ENCODE measurements around the gene HHAT. TPM values are rescaled to one million over a fixed set of nuclear protein-coding genes. Genes with fewer than 3 reads are reported as not detected.

Gene HHAT
- polyA plus RNA-seq, 1 donor from 2014 or later = 5.3 TPM

DNA sequence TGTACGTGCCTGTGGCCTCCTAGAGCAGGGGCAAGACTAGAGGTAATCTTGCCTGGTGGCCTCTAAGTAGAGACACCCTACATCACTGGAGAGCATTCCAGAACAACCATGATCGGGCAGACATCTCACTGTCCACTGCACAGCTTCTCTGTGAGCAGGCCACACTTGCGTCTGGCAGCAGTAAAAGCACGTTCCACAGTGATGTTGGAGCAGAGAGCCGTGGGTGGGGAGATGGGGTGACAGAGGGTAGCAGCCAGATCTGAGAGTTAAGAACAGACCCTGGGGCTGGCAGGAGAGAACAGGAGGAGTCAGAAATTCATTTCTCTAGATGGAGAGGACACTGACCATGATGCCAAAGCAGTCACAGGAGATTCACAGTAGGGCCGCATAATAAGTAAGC, 293.0 kb downstream of the HHAT start:
- no peak overlapping the region for H3K27ac ChIP-seq (ENCODE audit: low read length)
- no peaks in the 10 kb centered on the region for H4K20me1 ChIP-seq (ENCODE audit: insufficient read depth)
- no peak overlapping the region for H3K4me2 ChIP-seq (ENCODE audit: low read length)
- H3K27me3 ChIP-seq (ENCODE audit: insufficient read depth, low read depth, low read length) = no peaks in the 10 kb centered on the region
- H2AFZ ChIP-seq (ENCODE audit: low read depth, low read length) = no peak overlapping the region
- no peaks in the 10 kb centered on the region for H3K9me2 ChIP-seq (ENCODE audit: insufficient read depth, low read length)
- H3K9ac ChIP-seq (ENCODE audit: low read length) = no peak overlapping the region
- H3K9me3 ChIP-seq (ENCODE audit: low read length) = no peaks in the 10 kb centered on the region
- TF ChIP-seq SMC3 (conservative IDR thresholded peaks at IDR 0.05; ENCODE audit: poor library complexity) = no peak
- TF ChIP-seq MXI1 (conservative IDR thresholded peaks at IDR 0.05; ENCODE audit: poor library complexity, severe bottlenecking) = no peak
- no peak for TF ChIP-seq EP300 (conservative IDR thresholded peaks at IDR 0.05; ENCODE audit: poor library complexity, severe bottlenecking)
- TF ChIP-seq RAD21 (conservative IDR thresholded peaks at IDR 0.05) = no peak
- no peak for TF ChIP-seq POLR2AphosphoS5 (IDR thresholded peaks at IDR 0.05)
- TF ChIP-seq, protein P1, sequence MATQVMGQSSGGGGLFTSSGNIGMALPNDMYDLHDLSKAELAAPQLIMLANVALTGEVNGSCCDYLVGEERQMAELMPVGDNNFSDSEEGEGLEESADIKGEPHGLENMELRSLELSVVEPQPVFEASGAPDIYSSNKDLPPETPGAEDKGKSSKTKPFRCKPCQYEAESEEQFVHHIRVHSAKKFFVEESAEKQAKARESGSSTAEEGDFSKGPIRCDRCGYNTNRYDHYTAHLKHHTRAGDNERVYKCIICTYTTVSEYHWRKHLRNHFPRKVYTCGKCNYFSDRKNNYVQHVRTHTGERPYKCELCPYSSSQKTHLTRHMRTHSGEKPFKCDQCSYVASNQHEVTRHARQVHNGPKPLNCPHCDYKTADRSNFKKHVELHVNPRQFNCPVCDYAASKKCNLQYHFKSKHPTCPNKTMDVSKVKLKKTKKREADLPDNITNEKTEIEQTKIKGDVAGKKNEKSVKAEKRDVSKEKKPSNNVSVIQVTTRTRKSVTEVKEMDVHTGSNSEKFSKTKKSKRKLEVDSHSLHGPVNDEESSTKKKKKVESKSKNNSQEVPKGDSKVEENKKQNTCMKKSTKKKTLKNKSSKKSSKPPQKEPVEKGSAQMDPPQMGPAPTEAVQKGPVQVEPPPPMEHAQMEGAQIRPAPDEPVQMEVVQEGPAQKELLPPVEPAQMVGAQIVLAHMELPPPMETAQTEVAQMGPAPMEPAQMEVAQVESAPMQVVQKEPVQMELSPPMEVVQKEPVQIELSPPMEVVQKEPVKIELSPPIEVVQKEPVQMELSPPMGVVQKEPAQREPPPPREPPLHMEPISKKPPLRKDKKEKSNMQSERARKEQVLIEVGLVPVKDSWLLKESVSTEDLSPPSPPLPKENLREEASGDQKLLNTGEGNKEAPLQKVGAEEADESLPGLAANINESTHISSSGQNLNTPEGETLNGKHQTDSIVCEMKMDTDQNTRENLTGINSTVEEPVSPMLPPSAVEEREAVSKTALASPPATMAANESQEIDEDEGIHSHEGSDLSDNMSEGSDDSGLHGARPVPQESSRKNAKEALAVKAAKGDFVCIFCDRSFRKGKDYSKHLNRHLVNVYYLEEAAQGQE (IDR thresholded peaks at IDR 0.05; ENCODE audit: borderline replicate concordance) = no peak
- no peak for TF ChIP-seq TAF1 (IDR thresholded peaks at IDR 0.05; ENCODE audit: low read depth)
- no peak for TF ChIP-seq CTCF (IDR thresholded peaks at IDR 0.05; ENCODE audit: poor library complexity, severe bottlenecking)
- TF ChIP-seq EZH2 (IDR thresholded peaks at IDR 0.05; ENCODE audit: borderline replicate concordance, insufficient read depth, low read length, poor library complexity, severe bottlenecking) = no peak
- no peaks in the 10 kb centered on the region for H3K79me2 ChIP-seq (replicated peaks; ENCODE audit: insufficient read depth, low read length)
- H3K4me3 ChIP-seq (ENCODE audit: low read length) = no peak overlapping the region
- H3F3A ChIP-seq (ENCODE audit: insufficient read depth, low read length, poor library complexity, severe bottlenecking) = no peaks in the 10 kb centered on the region
- H3K36me3 ChIP-seq (ENCODE audit: insufficient read depth, low read length) = no peaks in the 10 kb centered on the region

GRCh38 chr1:210624722-210625121, 296.0 kb downstream of the HHAT start:
- no peaks in the 10 kb centered on the region for H3K79me2 ChIP-seq (replicated peaks; ENCODE audit: insufficient read depth, low read length)
- no peak overlapping the region for H3K4me2 ChIP-seq (ENCODE audit: low read length)
- TF ChIP-seq SMC3 (conservative IDR thresholded peaks at IDR 0.05; ENCODE audit: poor library complexity) (no peak), TAF1 (IDR thresholded peaks at IDR 0.05; ENCODE audit: low read depth) (no peak), EP300 (conservative IDR thresholded peaks at IDR 0.05; ENCODE audit: poor library complexity, severe bottlenecking) (no peak), MXI1 (conservative IDR thresholded peaks at IDR 0.05; ENCODE audit: poor library complexity, severe bottlenecking) (no peak), POLR2AphosphoS5 (IDR thresholded peaks at IDR 0.05) (no peak), CTCF (IDR thresholded peaks at IDR 0.05; ENCODE audit: poor library complexity, severe bottlenecking) (no peak), EZH2 (IDR thresholded peaks at IDR 0.05; ENCODE audit: borderline replicate concordance, insufficient read depth, low read length, poor library complexity, severe bottlenecking) (no peak), RAD21 (conservative IDR thresholded peaks at IDR 0.05) (no peak)
- TF ChIP-seq, protein P1 (IDR thresholded peaks at IDR 0.05; ENCODE audit: borderline replicate concordance) = no peak
- no peak overlapping the region for H2AFZ ChIP-seq (ENCODE audit: low read depth, low read length)
- no peak overlapping the region for H3K27ac ChIP-seq (ENCODE audit: low read length)
- no peaks in the 10 kb centered on the region for H3K36me3 ChIP-seq (ENCODE audit: insufficient read depth, low read length)
- H3K27me3 ChIP-seq (ENCODE audit: insufficient read depth, low read depth, low read length) = no peaks in the 10 kb centered on the region
- H3K9me2 ChIP-seq (ENCODE audit: insufficient read depth, low read length) = no peaks in the 10 kb centered on the region
- H4K20me1 ChIP-seq (ENCODE audit: insufficient read depth) = no peaks in the 10 kb centered on the region
- no peak overlapping the region for H3K4me3 ChIP-seq (ENCODE audit: low read length)
- no peaks in the 10 kb centered on the region for H3F3A ChIP-seq (ENCODE audit: insufficient read depth, low read length, poor library complexity, severe bottlenecking)
- no peak overlapping the region for H3K9ac ChIP-seq (ENCODE audit: low read length)
- H3K9me3 ChIP-seq (ENCODE audit: low read length) = no peaks in the 10 kb centered on the region
